ENCODE results near the gene COQ8A.

DNA sequence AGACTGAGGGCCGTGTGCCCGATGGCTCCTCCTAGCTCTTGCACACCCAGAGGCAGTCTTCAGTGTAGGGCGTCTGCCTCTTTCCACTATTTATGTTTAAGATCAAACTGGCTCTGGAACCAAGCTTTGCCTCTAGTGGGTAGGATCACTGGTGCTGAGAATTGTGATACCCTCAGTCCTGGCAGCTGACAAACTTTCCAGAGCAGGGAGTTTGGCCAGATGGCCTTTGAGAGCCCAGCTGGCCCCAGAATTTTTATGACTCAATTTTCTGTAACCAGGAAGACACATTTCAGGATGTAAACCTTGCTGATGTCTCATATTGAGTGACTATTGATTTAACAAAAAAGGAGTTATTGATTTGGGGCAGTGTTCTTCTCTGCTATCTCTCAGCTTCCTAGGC lies 6.7 kb downstream of the COQ8A start:
- TF ChIP-seq POLR2A (IDR thresholded peaks at IDR 0.05; ENCODE audit: low read depth, low read length) (no peak), TAF1 (IDR thresholded peaks at IDR 0.05; ENCODE audit: low read depth, low read length) (no peak), POLR2AphosphoS5 (IDR thresholded peaks at IDR 0.05; ENCODE audit: low read depth, low read length) (no peak), PAX5 (IDR thresholded peaks at IDR 0.05; ENCODE audit: insufficient read depth, low read length, severe bottlenecking) (no peak)
